DMS153 treated with DMSO at 0.1 percent for 48 hours (cell line): ENCODE measurements around the gene PDE4DIP.
"Not testable (repeated sequence)": the region's sequence is repeated elsewhere in the genome, so short reads cannot be mapped to it uniquely, and the experiment has no call there.

Experiments used
- DNase-seq: peaks from one replicate; lab custom pipeline; 2025; ENCODE audit not compliant: unreplicated experiment; lab: John Stamatoyannopoulos, UW

The PDE4DIP gene

DNA sequence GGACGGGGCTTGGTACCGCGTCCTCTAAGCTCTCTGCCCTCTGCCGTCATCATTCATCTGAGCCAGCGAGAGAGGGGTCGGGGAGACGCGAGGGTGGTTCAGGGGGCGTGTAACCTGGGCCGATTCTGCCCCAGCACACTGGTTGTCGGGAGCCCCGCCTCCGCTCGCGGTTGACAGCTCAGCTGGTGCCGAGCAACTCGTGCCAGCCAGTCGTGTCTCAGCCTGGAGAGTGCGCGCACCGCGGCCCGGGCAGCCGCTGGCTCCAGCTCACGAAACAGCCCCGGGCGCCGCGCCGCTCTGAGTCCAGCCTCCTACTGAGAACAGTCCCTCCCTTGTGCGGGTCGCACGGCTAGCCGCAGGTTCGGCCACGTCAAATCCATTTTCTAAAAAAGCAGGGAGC is at the start of gene PDE4DIP:
Gene PDE4DIP (plus strand): TSS at position 209 of the 400 bp plus-strand sequence. CDS start 347 bp downstream, outside the sequence.
- DNase-seq = not testable (repeated sequence)

DNA sequence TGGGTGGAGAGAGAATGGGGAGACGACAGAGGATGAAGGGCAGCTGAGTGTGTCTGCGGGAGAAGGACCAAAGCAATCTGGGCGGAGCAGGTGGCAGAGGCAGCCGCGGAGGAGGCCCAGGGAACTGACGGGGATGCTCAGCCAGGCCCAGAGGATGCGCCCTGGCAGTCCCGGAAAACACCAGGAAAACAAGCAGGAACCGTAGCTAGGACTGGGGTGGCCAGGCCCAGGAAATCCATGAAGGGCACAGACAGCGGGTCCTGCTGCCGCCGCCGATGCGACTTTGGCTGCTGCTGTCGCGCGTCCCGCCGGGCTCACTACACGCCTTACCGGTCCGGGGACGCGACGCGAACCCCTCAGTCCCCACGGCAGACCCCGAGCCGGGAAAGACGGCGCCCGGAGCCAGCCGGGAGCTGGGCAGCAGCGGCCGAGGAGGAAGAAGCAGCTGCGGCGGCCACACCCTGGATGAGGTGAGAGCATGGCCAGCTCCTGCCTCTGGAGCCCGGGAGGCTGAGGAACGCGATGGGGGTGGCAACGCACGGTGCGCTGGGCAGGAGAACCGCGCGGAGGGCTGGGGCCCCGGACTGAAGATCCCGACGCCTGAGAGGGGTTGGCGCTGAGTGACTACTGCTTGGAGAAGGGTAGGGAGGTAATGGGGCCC is 35.8 kb upstream of the PDE4DIP start:
- not testable (repeated sequence) for DNase-seq

DNA sequence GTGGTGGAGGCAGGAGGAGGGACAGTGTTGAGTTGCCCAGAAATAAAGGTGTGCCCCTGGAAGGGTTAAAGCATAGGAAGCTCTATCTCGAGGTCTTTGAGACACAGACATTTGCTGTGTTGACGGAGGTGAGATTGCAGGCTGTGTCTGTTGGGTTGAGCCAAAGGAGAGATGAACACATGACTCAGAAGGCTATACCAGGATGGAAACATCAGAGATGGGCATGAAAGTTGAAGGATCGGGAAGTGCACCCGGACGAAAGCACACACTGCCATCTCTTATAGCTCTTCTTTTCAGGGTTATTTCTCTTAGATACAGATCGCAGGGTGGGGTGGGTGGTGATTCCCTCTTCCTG is 35.3 kb upstream of the PDE4DIP start:
- DNase-seq = not testable (repeated sequence)

DNA sequence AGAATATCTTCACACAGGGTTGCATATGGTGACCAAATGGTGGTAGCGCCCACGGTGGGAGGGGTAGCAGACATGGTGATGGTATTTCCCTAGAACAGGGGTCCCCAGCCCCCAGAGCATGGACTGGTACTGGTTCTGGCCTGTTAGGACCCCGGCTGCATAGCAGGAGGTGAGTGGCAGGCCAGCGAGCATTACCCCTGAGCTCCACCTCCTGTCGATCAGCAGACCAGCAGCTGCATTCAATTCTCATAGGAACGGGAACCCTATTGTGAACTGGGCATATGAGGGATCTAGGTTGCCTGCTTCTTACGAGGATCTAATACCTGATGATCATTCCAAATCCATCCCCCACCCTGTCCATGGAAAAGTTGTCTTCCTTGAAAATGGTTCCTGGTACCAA is 22.0 kb upstream of the PDE4DIP start:
- DNase-seq = not testable (repeated sequence)

DNA sequence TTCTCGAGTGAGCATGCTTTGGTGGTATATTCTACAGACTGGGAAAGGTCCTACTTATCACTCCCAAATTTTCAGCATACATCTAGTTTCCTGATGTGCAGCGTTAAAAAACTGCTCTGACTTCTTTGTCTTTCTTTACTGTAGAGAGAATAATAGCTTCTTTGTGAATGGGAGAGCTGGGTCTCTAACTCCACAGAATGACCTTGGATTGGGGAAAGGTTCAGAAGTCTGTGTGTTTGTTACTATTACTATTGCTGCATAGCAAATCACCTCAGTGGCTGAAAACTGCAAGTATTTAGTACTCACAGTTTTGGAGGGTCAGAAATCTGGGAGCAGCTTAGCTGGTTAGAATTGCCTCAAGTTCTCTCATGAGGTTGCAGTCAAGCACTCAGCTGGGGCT is 20.4 kb upstream of the PDE4DIP start:
- DNase-seq = not testable (repeated sequence)

DNA sequence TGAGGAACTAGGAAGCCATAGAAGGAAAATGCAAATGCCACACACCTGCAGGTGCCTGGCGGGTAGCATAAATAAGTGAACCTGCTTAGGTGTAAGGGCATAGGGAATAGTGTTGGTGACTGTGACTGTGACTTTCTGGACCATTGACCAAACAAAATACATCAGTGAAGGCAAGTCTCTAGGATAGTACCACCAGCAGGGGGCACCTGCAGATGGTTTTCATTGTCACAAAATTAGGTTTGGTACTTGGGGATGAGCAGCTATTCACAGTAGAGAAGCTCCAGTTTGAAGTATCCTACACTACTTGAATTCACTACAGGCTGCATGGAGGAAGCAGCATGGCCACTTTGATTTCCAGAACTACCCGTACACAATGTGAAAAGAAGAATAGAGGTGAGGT is 19.2 kb upstream of the PDE4DIP start:
- not testable (repeated sequence) for DNase-seq

DNA sequence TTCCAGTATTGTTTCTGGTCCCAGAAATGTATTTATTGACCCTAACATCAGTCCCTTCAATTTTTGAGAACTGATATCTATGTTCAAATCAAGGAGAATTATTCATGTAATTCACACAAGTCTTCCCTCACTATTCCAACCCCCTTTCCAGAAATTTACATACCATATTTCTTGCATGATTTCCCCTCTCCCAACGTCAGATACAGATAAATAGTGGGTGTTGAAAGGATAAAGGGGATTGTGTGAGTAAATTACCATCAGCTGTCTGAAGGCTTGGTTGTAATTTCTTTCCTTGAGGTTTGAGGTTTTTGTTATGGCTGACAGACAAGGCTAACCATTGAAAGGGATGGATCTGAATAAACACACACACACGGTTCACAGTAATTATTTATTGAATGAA is 15.7 kb upstream of the PDE4DIP start:
- not testable (repeated sequence) for DNase-seq

DNA sequence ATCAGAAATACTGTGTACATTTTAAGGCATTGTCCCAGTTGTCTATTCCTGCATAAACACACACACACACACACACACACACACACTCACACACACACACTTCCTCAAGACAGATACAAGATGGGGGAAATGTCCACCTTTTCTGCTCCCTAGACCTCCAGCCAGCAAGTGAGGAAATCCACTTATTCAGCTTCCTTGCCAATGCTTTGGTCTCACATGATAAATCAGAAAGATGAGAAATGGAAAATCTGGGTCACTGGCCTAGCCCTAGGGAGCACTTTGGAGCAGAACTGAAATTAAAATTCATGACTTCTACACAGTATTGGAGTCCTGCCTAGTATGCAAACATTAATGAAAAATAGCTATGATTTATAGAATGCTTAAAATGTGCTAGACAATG is 15.3 kb upstream of the PDE4DIP start:
- not testable (repeated sequence) for DNase-seq

DNA sequence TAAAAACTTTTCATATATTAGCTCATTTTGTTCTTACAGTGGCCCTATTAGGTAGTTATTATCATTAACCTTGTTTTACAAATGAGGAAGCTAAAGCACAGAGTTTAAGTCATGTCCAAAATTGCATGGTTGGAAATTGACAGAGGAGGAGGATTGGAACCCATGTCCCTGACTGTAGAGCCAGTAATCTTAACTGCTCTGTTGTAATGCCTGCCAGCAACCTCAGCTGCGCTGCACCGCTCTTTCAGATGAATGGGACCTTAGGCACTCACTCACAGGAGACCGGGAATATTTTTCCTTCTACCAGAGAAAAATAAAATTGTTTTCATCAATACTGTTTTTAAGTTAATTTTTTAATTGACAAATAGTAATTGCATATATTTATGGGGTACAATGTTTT is 14.9 kb upstream of the PDE4DIP start:
- not testable (repeated sequence) for DNase-seq

DNA sequence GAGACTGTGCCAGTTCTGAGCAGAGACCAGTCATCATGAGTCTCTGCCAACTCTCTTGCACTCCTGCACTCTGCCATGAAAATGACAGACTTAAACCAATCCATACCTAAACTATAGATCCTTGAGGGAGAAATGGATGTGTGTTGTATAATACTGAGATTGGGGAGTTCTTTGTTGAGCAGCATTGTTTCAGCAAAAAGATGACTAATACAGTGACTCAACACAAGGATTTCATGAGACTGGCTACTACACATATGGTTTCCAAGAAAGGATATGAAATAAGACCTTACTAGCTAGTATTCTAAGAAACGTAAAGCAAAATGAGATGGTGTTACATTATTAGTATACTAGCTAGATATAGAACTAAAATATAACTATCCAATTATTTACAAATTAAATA is 3.0 kb upstream of the PDE4DIP start:
- not testable (repeated sequence) for DNase-seq

DNA sequence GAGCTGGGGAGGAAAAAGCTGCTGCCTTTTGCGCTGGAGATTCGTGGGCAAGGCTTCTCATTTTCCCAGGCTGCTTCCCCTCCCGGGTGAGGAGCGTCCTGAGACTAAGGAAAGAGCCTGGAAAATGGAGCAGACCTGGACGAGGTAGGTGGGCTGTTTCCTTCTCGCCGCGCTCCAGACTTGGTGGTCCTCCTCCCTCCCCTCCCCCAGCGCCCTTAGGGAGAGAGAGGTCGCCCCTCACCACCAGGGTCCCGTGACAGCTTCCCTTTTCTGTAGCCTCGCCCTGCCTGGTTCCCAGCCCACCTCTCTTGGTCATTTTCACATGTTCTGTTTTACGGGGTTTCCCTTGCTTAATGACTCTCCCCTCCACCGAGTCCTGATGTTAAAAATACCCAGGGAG is 423 bp downstream of the PDE4DIP start:
- not testable (repeated sequence) for DNase-seq

DNA sequence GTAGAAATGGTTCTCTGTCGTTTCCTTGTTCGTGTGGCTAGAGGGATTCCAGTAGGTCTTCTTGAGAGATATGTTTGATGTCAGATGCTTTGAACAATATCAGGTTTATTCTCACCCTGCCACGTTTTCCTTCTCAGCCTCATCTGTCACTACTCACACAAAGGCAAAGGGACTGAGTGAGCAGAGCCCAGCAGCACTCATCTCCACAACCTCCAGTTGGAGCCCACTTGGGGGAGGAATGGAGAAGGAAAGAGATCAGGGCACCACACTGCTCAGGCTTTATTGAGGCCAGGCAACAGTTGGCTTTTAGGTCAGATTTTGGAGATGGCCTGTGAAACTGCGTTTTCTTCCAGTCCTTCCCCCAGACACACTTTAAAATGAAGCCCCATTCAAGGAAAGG is 840 bp downstream of the PDE4DIP start:
- DNase-seq = not testable (repeated sequence)

DNA sequence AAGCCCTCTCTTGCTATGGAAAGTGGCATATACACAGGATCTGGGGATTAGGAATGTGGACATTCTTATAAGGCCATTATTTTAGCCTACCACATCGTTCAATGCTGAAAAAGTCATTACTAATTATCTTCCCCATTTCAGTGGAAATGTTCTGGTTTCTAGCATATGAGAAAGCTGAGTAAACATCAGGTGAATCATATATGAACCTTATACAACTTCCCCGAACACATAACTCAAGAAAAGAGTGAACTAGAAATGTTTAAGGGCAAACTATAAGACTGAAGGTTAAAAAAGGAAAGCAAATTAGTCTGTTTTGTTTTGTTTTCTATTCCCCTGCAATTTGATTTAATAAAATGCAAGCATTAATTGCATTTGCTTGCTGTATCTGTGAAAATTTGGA is 6.1 kb downstream of the PDE4DIP start:
- not testable (repeated sequence) for DNase-seq

DNA sequence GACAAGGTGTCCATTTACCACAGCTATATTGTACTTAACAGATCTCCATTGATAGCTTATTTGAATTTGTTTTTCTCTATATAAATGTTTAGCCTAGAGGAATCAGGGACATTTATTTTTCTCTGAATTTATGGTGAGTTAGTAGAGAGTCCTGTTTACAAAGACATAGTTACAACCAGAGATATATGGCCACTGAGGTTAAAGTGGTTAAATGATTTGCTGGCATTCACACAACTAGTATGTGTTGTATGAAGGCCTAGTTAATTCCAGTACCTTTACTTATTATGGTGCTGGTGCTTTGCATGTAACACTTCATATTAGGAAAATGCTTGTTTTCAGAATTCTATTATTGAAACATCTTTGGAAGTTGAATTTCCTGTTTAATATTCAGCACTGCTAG is 6.6 kb downstream of the PDE4DIP start:
- not testable (repeated sequence) for DNase-seq

DNA sequence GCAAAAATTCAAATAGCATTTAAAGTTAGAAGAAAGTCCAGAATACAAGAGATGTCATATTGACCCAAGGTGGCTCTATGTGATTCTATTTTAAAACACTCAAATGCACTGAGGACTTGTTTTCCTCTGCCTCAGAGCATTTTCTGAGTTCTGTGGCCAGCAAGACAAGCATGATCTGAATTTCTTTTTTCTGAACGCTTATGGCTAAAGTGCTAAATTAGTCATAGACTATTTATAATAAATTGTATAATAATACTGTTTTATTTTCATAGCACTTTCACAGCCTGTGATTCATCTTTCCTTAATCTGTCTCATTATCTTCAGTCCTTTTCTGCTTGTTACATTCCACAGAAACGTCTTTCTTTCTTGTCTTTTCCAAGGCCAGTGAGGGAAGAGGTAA is 7.5 kb downstream of the PDE4DIP start:
- DNase-seq = not testable (repeated sequence)

DNA sequence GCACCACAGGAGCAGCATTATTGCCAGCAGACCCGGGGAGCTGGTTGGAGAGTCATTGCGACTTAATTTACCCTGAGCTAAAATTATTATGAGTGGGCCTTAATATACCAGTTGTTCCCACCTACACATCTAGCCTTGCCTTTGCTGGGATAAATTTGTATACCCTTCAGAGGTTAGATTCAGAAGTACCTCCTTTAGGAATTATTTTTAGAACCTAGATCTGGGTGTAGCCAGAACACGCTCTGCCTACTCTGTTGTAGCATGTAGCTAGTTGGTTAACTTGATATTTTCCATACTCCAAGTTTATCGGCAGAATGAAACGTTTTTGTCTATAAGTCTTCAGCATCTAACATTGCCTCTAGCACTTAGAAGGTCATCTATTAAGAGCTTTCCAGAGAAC is 9.1 kb downstream of the PDE4DIP start:
- not testable (repeated sequence) for DNase-seq

DNA sequence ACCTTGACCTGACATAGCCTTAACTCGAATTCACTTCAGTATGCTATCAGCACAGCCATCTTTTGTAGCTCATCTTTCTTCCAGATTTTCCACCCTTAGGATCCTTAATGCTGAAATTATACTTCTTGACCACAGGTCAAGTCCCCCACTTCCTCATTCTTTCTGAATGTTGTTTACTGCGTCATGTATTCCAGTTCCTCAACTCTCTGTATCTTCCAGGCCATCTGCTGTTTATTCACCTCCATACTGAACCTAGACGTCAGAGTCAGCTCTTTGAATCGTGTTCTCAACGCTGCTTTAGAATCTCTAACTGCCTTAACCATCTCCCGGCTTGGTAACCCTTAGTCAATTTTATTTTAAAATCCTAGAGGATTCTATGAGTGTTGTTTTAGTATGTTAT is 9.8 kb downstream of the PDE4DIP start:
- DNase-seq = not testable (repeated sequence)

DNA sequence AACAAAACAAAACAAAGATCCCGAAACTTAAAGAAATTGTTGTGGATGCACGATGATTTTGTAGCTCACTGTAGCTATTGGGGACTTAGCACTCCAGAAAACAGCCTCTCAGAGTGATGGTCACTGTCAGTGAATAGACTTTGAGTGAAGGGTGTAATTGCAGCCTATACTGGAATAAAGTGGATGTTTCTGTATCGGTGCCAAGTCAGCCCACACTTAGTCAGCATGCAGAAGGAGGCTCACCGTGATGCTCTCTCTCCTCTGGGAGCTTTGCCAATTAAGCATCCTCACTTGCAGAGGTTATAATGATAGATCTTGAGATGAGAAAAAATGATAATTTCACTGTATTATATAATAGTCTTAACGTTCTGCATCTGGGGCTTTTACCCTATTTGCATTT is 11.1 kb downstream of the PDE4DIP start:
- DNase-seq = not testable (repeated sequence)

DNA sequence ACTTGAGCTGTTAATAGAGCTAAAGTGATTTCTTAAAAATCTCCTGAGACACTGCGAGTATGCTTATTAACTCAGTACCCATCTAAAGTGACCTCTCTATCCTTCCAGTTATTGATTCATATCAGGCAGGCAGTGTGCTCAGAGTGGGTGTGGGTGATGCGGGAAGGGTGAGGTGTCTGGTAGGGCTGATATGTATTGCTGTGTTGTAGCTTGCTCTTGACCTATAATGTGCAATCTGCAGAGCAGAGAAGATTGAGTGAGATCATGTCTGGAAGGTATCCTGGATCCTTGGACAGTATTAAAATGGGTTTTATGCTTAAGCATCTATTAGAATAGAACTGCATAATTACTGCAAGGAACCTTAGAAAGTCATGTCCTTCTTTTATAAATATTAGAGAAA is 15.8 kb downstream of the PDE4DIP start:
- not testable (repeated sequence) for DNase-seq

DNA sequence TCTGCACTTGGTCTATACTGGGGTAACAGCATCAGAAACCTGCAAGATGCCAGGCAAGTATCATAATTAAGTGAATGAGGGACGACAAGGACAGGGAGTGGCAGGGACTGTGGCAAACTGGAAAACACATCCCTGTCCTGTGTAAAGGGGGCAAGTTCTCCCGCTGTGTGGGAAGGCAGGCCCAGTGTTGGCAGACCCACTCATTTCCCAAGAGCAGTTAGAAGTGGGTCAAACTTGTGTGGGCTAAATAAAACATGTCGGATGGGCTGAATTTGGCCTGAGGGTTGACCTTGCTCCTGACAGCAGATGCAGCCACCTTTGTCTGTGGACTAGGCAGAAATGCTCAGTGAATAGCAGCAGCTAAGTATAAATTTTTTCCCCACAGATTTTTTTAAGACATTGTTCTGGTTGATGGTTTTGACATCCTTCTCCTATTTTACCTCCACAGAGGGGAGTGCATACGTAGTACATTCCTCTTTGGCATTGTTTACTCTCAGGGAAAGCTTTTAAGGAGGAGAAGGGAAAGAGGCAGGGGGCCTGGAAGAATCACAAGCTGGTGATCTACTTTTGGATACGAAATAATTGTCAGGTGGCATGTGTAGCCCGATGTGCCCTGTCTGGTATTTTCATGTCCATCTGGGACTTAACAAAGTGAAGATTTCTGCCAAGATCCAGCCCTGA is 16.5 kb downstream of the PDE4DIP start:
- not testable (repeated sequence) for DNase-seq

DNA sequence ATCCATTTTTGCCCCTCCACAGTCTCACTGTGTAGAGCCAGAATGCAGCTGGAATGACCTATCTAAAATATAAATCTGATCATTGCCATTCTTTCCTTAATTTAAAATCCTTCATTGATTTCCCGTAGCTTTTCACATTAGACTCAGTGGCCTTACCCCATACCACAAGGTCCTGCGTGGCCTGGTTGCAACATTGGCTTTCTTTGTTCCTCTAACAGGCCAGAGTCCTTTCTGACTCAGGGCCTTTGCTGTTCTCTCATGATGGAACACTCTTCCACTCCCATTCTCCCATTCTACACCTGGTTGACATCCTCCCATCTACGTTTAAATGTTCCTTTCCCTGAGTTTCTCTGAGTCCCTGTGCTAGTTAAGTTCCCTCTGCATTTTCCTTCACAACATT is 18.4 kb downstream of the PDE4DIP start:
- not testable (repeated sequence) for DNase-seq

DNA sequence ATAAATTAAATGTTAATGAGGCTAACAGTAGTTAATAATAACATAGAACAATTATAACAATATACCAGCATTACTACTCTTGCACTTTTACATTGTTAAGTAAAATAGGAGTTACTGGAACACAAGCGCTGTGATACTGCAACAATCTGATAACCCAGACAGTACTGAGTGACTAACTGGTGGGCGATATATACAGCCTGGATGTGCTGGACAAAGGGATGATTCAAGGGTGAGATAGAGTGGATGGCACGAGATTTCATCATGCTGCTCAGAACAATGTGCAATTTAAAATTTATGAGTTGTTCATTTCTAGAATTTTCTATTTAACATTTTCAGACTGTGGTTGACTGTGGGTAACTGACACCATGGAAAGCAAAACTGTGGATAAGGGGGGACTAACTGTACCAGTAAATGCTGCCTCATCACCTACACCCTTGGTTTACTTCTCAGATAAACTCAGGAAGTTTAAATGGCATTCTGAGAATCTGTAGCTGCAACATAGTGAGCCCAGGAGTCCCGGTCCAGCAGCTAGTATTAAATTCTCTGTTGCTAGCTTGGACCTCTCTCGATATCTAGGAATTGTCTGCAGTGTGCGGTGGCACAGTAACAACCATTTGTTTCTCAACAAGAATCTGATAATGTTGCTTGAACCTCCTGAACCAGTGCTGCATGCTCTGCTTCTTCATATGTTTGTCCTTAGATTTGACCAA is 24.9 kb downstream of the PDE4DIP start:
- not testable (repeated sequence) for DNase-seq
